Vagina (tissue), 2 donors: Measurements from ENCODE around the gene L1CAM. TPM values are rescaled to one million over a fixed set of nuclear protein-coding genes. Genes with fewer than 3 reads are reported as not detected.

ENCODE experiments used
- DNase-seq, 2 donors: peaks; one replicate each; pipeline ENCODE4 v3.0.0-alpha.2; 2017; ENCODE audit errors: extremely low spot score in 2 of 2
- H3K27ac ChIP-seq: fragments of 200-600 bp; sonication (generic); one replicate; pipeline ENCODE4 v1.5.1; 2019
- H3K27me3 ChIP-seq: fragments of 200-600 bp; sonication (generic); one replicate; pipeline ENCODE4 v1.5.1; 2019
- H3K36me3 ChIP-seq, 2 donors: fragments of 200-600 bp; sonication (generic); one replicate each; pipeline ENCODE4 v1.5.1; 2017 to 2019
- H3K4me1 ChIP-seq: fragments of 200-600 bp; sonication (generic); one replicate; pipeline ENCODE4 v1.5.1; 2019
- H3K4me3 ChIP-seq, 2 donors: fragments of 200-600 bp; sonication (generic); 1 replicate in 1 of 2; 2 replicates in 1 of 2; pipeline ENCODE4 v1.5.1; 2016 to 2019
- H3K9me3 ChIP-seq: fragments of 200-600 bp; sonication (generic); one replicate; pipeline ENCODE4 v1.5.1; 2019
- POLR2A ChIP-seq, 2 donors: fragments of 450-650 bp; IDR thresholded peaks; one replicate each; pipeline ENCODE4 v1.6.1; 2017; ENCODE audit warnings: antibody characterized with exemption in 2 of 2, mild to moderate bottlenecking in 2 of 2, moderate library complexity in 2 of 2
- POLR2AphosphoS5 ChIP-seq, 2 donors: sonication (generic); formaldehyde crosslinking; IDR thresholded peaks; one replicate each; pipeline ENCODE4 v1.9.0; 2017; ENCODE audit warnings: antibody characterized with exemption in 2 of 2, mild to moderate bottlenecking in 2 of 2, low read depth in 1 of 2; ENCODE audit not compliant: insufficient read depth in 1 of 2
- intact Hi-C: fragments of 100-400 bp; cut with DNase I; formaldehyde crosslinking; loops from one replicate; pipeline ENCODE4 v1.15.1; 2023
- total RNA-seq: library from RNA; depleted of rRNA; stranded (reverse); fragments of >200 nt; gene quantifications from one replicate; pipeline ENCODE4 v1.2.3, GENCODE V29; 2016
- TF ChIP-seq, protein P1 (sequence below), 3 experiments: fragments of 450-650 bp in 2 of 3; fragments of 200-600 bp in 1 of 3; sonication (generic) in 1 of 3; IDR thresholded peaks; one replicate each; pipeline ENCODE4 v1.5.1; 2017 to 2019; ENCODE audit warnings: antibody characterized with exemption in 3 of 3, mild to moderate bottlenecking in 2 of 3, moderate library complexity in 2 of 3

Gene L1CAM
- total RNA-seq, 1 donor from 2014 or later = 9.6 TPM

GRCh38 chrX:153881281-153881680 is 4.7 kb downstream of the L1CAM start:
- peaks cover 2% of the 10 kb centered on the region for H3K4me1 ChIP-seq
- H3K27me3 ChIP-seq = peaks cover 6% of the 10 kb centered on the region
- intact Hi-C loops = no loop called here
- no peak overlapping the region for H3K4me3 ChIP-seq
- no peaks in the 10 kb centered on the region for H3K9me3 ChIP-seq
- DNase-seq = no peak
- TF ChIP-seq, protein P1, sequence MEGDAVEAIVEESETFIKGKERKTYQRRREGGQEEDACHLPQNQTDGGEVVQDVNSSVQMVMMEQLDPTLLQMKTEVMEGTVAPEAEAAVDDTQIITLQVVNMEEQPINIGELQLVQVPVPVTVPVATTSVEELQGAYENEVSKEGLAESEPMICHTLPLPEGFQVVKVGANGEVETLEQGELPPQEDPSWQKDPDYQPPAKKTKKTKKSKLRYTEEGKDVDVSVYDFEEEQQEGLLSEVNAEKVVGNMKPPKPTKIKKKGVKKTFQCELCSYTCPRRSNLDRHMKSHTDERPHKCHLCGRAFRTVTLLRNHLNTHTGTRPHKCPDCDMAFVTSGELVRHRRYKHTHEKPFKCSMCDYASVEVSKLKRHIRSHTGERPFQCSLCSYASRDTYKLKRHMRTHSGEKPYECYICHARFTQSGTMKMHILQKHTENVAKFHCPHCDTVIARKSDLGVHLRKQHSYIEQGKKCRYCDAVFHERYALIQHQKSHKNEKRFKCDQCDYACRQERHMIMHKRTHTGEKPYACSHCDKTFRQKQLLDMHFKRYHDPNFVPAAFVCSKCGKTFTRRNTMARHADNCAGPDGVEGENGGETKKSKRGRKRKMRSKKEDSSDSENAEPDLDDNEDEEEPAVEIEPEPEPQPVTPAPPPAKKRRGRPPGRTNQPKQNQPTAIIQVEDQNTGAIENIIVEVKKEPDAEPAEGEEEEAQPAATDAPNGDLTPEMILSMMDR (IDR thresholded peaks at IDR 0.05) = no peak
- TF ChIP-seq POLR2AphosphoS5 (IDR thresholded peaks at IDR 0.05; ENCODE audit: insufficient read depth in 1 of 2, low read depth in 1 of 2) (no peak), POLR2A (IDR thresholded peaks at IDR 0.05) (no peak)
- no peak overlapping the region for H3K27ac ChIP-seq
- no peaks in the 10 kb centered on the region for H3K36me3 ChIP-seq

DNA sequence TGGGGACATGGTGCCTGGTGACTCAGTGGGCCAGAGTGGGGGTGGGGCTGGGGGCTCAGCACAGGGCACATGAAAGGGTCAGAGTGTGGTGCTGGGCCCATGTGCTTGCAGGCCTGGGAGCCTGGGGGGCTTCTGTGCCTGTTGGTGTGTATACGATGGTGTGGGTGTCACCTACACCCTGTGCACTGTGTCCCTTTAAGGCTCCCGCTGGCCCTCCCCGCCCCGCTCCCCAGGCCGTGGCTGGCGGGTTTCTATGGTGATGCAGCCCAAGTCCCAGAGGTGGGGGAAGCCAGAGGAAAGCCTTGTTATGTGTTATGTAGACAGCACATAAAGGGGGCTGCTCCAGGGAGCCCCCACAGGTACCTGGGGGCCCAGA is 5.5 kb downstream of the L1CAM start:
- intact Hi-C loops = no loop called here
- Histone ChIP-seq H3K27me3 (peaks cover 6% of the 10 kb centered on the region), H3K27ac (no peak overlapping the region), H3K9me3 (no peaks in the 10 kb centered on the region), H3K36me3 (no peaks in the 10 kb centered on the region), H3K4me3 (no peak overlapping the region), H3K4me1 (no peaks in the 10 kb centered on the region)
- TF ChIP-seq POLR2AphosphoS5 (IDR thresholded peaks at IDR 0.05; ENCODE audit: insufficient read depth in 1 of 2, low read depth in 1 of 2) (no peak), POLR2A (IDR thresholded peaks at IDR 0.05) (no peak)
- TF ChIP-seq, protein P1 (IDR thresholded peaks at IDR 0.05) = no peak
- no peak for DNase-seq

DNA sequence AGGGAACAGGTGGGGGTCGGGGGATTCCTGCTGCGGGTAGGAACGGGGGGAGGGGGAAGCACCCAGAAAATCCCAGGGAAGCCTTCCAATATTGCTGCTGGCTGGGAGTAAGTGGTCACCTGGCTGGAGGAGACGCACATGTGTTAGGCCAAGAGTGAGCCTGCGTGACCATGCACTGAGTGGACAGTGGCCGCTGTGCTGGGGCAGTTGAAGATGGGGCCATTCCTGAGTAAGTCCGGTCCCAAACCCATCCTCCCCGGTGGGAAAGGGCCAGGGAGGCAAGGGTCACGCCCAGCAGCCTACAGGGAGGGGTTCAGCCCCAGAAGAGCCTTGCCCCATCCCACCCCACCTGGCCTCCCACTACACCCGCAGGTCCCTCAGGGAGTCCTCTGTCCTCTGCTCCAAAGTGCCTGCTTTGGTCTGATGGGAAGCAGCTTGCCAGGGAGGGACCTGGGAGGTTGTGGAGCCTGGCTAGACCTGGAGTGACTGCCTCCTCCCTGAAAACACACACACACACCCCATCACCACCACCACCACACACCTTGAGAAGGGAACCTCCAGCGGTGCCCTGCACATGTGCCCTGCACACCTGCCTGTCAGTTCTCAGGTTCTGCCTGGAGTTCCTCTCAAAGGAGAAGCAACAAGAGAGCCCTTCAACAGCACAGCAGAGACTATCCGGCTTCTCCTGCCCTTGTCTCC is 6.1 kb downstream of the L1CAM start:
- Histone ChIP-seq H3K27me3 (peaks cover under 1% of the 10 kb centered on the region), H3K27ac (no peak overlapping the region), H3K36me3 (no peaks in the 10 kb centered on the region), H3K4me1 (no peaks in the 10 kb centered on the region), H3K9me3 (no peaks in the 10 kb centered on the region), H3K4me3 (no peak overlapping the region)
- no peak for TF ChIP-seq POLR2A (IDR thresholded peaks at IDR 0.05)
- TF ChIP-seq, protein P1 (IDR thresholded peaks at IDR 0.05) = no peak
- TF ChIP-seq POLR2AphosphoS5 (IDR thresholded peaks at IDR 0.05; ENCODE audit: insufficient read depth in 1 of 2, low read depth in 1 of 2) = no peak
- DNase-seq = no peak
- intact Hi-C loops = no loop called here

GRCh38 chrX:153878969-153879653 is 6.9 kb downstream of the L1CAM start:
- no peaks in the 10 kb centered on the region for H3K36me3 ChIP-seq
- H3K4me1 ChIP-seq = no peaks in the 10 kb centered on the region
- no peak for DNase-seq
- intact Hi-C loops = no loop called here
- H3K27ac ChIP-seq = no peak overlapping the region
- no peaks in the 10 kb centered on the region for H3K9me3 ChIP-seq
- no peaks in the 10 kb centered on the region for H3K27me3 ChIP-seq
- TF ChIP-seq, protein P1 (IDR thresholded peaks at IDR 0.05) = no peak
- TF ChIP-seq POLR2A (IDR thresholded peaks at IDR 0.05) (no peak), POLR2AphosphoS5 (IDR thresholded peaks at IDR 0.05; ENCODE audit: insufficient read depth in 1 of 2, low read depth in 1 of 2) (no peak)
- no peak overlapping the region for H3K4me3 ChIP-seq

GRCh38 chrX:153878345-153878744 is 7.6 kb downstream of the L1CAM start:
- TF ChIP-seq POLR2AphosphoS5 (IDR thresholded peaks at IDR 0.05; ENCODE audit: insufficient read depth in 1 of 2, low read depth in 1 of 2) = no peak
- TF ChIP-seq, protein P1 (IDR thresholded peaks at IDR 0.05) = no peak
- Histone ChIP-seq H3K4me1 (no peaks in the 10 kb centered on the region), H3K36me3 (no peaks in the 10 kb centered on the region), H3K9me3 (no peaks in the 10 kb centered on the region), H3K4me3 (no peak overlapping the region), H3K27me3 (no peaks in the 10 kb centered on the region), H3K27ac (no peak overlapping the region)
- intact Hi-C loops = no loop called here
- DNase-seq = no peak
